ENCODE results near the gene BASP1.

BASP1 gene, protein sequence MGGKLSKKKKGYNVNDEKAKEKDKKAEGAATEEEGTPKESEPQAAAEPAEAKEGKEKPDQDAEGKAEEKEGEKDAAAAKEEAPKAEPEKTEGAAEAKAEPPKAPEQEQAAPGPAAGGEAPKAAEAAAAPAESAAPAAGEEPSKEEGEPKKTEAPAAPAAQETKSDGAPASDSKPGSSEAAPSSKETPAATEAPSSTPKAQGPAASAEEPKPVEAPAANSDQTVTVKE

GRCh38 chr5:17217493-17218352, at the start of gene BASP1:
TSS of gene BASP1 (plus strand) at chr5:17217631. CDS start at chr5:17275217, 57,586 bp downstream.
- no peak for DNase-seq

GRCh38 chr5:17169507-17169906, 47.9 kb upstream of the BASP1 start:
- DNase-seq: no peak

GRCh38 chr5:17172791-17173190, 44.6 kb upstream of the BASP1 start:
- DNase-seq: no peak

DNA sequence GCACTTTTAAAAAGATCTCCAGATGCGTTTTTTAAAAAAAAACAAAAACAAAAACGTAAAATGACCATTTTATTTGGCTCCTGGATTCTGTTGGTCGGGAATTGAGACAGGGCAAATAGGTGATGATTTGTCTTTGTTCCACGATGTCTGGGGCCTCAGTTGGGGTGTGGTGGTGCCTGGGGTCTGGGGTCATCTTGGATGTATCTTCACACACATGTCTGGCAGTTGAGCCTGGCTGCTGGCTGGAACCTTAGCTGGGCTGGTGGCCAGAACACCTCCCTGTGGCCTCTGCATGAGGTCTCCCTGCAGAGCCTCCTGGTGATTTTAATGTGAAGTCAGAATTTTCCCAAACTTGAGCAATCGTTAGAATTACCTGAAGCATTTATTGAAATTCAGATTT, 42.5 kb upstream of the BASP1 start:
- DNase-seq: no peak

- DNase-seq: no peak
Observed at GRCh38 chr5:17177501-17178372, 39.7 kb upstream of the BASP1 start.

DNA sequence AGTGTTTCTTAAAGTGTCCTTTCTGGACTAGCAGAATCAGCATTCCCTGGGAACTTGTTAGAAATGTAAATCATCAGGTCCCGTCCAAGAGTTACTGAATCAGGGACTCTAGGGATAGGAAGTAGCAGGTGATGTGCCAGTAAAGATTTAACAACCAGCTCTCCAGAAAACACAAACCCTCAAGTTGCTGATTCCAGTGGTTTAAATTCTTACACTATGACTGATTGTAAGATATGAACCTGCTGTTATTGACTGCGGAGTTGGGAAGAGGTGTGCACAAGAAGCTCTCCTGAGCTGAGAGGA, 39.1 kb upstream of the BASP1 start:
- no peak for DNase-seq

DNA sequence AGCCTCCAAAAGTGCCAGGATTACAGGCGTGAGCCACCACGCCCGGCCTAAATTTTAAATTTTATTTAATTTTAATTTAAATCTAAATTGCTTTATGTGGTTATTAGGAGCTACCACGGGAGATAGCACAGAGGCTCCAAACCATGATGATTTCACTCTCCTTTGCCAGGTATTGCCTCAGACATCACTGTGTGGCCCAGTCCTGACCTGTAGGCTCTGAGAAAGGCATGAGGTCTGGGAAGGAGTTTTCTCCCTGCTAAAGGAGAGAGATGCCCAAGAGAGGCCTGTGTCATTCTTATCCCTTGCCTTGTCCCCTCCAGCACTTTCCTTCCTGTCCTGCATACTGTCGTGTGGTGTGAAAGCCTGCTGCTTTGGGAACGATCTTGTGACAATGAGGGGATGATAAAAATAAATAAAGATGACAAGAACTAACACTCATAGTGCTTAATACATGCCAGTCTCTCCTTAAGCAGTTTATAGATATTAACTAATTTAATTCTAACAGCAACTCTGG, 37.0 kb upstream of the BASP1 start:
- DNase-seq: no peak

- DNase-seq: no peak
Observed at GRCh38 chr5:17180864-17181723, 36.3 kb upstream of the BASP1 start.

- no peak for DNase-seq
Observed at GRCh38 chr5:17182494-17182893, 34.9 kb upstream of the BASP1 start.

GRCh38 chr5:17182981-17183380, 34.5 kb upstream of the BASP1 start:
- DNase-seq: no peak

GRCh38 chr5:17183831-17184230, 33.6 kb upstream of the BASP1 start:
- DNase-seq: no peak

- no peak for DNase-seq
Observed at GRCh38 chr5:17184588-17184987, 32.8 kb upstream of the BASP1 start.

DNA sequence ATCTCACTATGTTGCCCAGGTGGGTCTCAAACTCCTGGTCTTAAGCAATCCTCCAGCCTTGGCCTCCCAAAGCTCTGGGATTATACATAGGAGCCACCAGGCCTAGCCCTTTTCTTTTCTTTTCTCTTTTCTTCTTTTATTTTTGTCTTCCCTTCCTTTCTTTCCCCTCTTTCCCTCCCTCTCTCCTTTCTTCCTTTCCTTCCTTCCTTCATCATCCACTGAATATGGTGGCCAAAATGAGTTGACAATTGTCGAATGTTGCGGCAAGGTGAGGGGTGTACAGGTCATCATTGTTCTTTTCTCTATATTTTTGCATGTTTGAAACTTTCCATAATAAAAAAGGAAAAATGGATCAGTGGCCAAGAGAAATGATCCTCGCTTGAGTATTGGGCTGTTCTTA, 32.1 kb upstream of the BASP1 start:
- DNase-seq: no peak

DNA sequence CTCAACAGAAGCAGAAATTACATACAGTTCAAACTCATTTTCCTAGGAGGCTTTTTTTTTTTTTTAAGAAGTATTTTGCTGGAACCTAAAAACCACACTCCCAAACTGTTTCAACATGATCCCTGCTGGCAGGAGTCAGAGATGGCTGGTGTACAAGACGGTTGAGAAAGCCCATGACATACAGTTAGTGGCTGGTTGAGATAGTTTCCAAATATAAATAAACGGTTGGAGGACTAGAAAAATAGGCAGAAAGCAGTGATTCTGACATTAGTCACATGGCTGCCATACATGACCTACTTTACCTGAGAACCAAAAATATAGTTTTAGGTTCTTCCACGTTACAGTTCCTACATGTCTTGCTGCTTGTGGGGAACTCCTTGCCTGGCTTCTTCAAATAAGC, 31.7 kb upstream of the BASP1 start:
- DNase-seq: no peak

GRCh38 chr5:17186256-17186655, 31.2 kb upstream of the BASP1 start:
- DNase-seq: no peak

DNA sequence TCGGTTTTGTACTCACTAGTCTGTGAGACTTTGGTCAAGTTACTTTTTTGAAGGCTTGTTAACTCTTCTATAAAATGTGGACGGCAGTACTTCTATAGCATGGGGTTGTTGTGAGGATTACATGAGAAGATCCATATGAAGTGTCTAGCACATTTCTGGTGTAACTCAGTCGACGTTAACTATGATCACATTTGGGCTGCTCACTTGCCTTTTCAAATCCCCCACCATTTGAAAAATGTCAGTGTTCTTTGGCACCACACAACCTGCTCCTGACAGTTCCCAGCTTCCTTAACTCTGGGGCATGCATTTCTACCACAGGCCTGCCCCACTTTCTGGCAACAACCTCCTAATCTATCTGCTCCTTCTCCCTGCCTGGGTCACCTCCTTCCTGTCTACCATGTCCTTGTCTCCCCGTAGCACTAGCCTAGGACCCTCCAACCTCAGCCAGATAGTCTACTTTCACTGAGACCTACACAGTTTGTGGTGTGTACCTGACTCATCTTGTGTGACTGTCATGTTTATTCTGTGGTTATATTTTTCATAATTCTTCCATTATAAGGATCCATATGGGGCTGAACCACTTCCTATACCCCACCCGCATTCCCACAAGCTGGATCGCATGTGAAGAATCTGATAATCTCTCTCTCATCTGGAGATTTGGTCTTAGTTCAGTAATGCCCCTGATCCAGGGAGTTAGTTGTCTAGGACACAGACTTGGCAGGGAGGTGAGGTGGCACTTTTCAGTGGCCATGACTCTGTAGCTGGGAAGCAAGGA, 30.2 kb upstream of the BASP1 start:
- no peak for DNase-seq

DNA sequence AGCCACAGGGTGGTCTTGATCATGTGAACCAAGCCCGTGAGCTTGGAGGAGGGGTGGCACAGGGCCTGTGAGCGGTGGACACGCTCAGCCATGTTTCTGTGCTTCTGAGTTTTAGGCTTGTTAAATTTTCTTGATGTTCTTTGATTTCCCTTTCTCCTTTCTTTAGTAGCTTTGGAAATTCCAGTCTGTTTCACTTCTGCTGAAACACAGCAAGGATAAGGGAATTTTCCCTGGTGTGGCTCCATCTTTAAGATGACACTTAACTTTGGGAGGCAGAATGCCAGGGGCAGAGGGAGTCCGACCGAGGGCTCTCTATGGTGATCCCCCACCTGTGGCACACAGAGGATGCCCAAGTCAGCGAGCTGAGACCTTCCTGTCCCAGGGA, 29.7 kb upstream of the BASP1 start:
- no peak for DNase-seq

- DNase-seq: peak; percentile 8
Observed at GRCh38 chr5:17189381-17190036, 27.9 kb upstream of the BASP1 start.

GRCh38 chr5:17190242-17190778, 27.1 kb upstream of the BASP1 start:
- DNase-seq: no peak

DNA sequence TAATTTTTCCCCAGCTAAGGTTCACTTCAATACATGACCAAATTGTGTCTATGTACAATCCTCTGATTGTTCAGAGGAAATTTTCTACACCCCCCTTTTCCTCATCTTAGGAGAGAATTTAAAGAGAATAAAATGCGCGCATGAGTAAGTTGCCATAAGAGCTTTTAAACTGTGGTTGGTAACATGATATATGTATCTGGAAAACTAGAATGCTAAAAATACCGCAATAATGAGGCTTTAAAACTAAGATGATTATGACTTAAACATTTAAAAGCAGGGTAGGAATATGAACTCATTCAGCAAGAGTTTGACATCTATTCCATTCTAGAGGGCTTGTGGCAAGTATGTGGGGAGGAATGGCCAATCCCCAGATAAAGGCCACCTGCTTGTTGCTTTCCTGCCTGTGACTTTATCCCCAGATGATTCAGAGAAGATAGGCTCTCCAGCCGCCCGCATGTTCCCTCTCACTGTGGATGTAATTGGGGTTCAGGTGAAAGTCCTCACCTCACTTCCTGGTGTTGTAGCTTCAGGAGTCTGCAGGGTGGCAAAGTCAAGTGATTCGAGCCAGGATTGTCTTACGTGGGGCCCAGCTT, 26.5 kb upstream of the BASP1 start:
- no peak for DNase-seq
